Osteoblast (primary cell): Measurements from ENCODE around the gene AFF1. TPM values are rescaled to one million over a fixed set of nuclear protein-coding genes. Genes with fewer than 3 reads are reported as not detected.

ENCODE experiments used
- DNase-seq: peaks from one replicate; pipeline ENCODE4 v3.0.0; 2011; ENCODE audit warnings: low spot score, mixed read lengths; ENCODE audit not compliant: insufficient read length; ENCODE audit errors: missing footprints
- H2AFZ ChIP-seq: 2 replicates; pipeline ENCODE4 v1.6.0; 2011; ENCODE audit warnings: mild to moderate bottlenecking, low read length
- H3K27ac ChIP-seq: 2 replicates; pipeline ENCODE4 v1.5.1; 2011; ENCODE audit warnings: mild to moderate bottlenecking, low read depth, low read length, moderate library complexity
- H3K27me3 ChIP-seq: 2 replicates; pipeline ENCODE4 v1.6.0; 2012; ENCODE audit warnings: mild to moderate bottlenecking, control low read depth, inconsistent platforms, low read length, moderate library complexity; ENCODE audit not compliant: insufficient read depth
- H3K36me3 ChIP-seq: 2 replicates; pipeline ENCODE4 v1.5.1; 2011; ENCODE audit warnings: mild to moderate bottlenecking, low read length, control low read depth, moderate library complexity; ENCODE audit not compliant: insufficient read depth
- H3K4me1 ChIP-seq: 2 replicates; pipeline ENCODE4 v1.5.1; 2011; ENCODE audit warnings: mild to moderate bottlenecking, low read length, control low read depth, moderate library complexity; ENCODE audit not compliant: insufficient read depth
- H3K4me2 ChIP-seq: 2 replicates; pipeline ENCODE4 v1.6.0; 2011; ENCODE audit warnings: mild to moderate bottlenecking, low read length; ENCODE audit not compliant: insufficient read depth
- H3K4me3 ChIP-seq: fragments of 200-600 bp; sonication (generic); 3 replicates; pipeline ENCODE4 v1.5.1; 2012; ENCODE audit warnings: mild to moderate bottlenecking, low read length, inconsistent platforms; ENCODE audit not compliant: insufficient read depth
- H3K79me2 ChIP-seq: 2 replicates; pipeline ENCODE4 v1.6.0; 2012; ENCODE audit warnings: mild to moderate bottlenecking, low read length, control low read depth, inconsistent platforms; ENCODE audit not compliant: insufficient read depth
- H3K9me3 ChIP-seq: 2 replicates; pipeline ENCODE4 v1.5.1; 2011; ENCODE audit warnings: low read depth, low read length, control low read depth
- H4K20me1 ChIP-seq: 2 replicates; pipeline ENCODE4 v1.6.0; 2012; ENCODE audit warnings: mild to moderate bottlenecking, low read length, control low read depth; ENCODE audit not compliant: insufficient read depth
- CTCF ChIP-seq: IDR thresholded peaks from 2 replicates; pipeline ENCODE4 v1.5.1; 2011; ENCODE audit warnings: mild to moderate bottlenecking, low read depth, low read length, moderate library complexity; ENCODE audit errors: extremely low read depth
- total RNA-seq: library from RNA; depleted of rRNA; stranded (reverse); fragments of >200 nt; gene quantifications from 2 replicates; pipeline ENCODE4 v1.2.3, GENCODE V29; 2012

The AFF1 gene
- total RNA-seq, 1 donor, result 19.5 TPM

GRCh38 chr4:86918539-86919072, 16.2 kb upstream of the AFF1 start:
- H3K27me3 ChIP-seq, result no peaks in the 10 kb centered on the region
- H2AFZ ChIP-seq, result no peak overlapping the region
- peaks cover 18% of the 10 kb centered on the region for H3K4me1 ChIP-seq
- H3K4me3 ChIP-seq, result no peak overlapping the region
- H3K79me2 ChIP-seq, result no peaks in the 10 kb centered on the region
- no peak for DNase-seq
- no peak overlapping the region for H3K4me2 ChIP-seq
- no peaks in the 10 kb centered on the region for H4K20me1 ChIP-seq
- H3K9me3 ChIP-seq, result no peaks in the 10 kb centered on the region
- peak overlapping the region; percentile 59 for H3K27ac ChIP-seq
- no peaks in the 10 kb centered on the region for H3K36me3 ChIP-seq
- TF ChIP-seq CTCF, result no peak

GRCh38 chr4:86919561-86920223, 15.1 kb upstream of the AFF1 start:
- Histone ChIP-seq H3K79me2 (no peaks in the 10 kb centered on the region), H4K20me1 (no peaks in the 10 kb centered on the region), H3K4me2 (no peak overlapping the region), H3K4me3 (no peak overlapping the region), H2AFZ (no peak overlapping the region), H3K27ac (peak overlapping the region; percentile 30), H3K9me3 (no peaks in the 10 kb centered on the region), H3K36me3 (no peaks in the 10 kb centered on the region), H3K27me3 (no peaks in the 10 kb centered on the region), H3K4me1 (peaks cover 25% of the 10 kb centered on the region)
- DNase-seq, result no peak
- TF ChIP-seq CTCF, result no peak

- H3K27ac ChIP-seq, result no peak overlapping the region
- H4K20me1 ChIP-seq, result no peaks in the 10 kb centered on the region
- no peak for DNase-seq
- TF ChIP-seq CTCF, result no peak
- no peak overlapping the region for H3K4me3 ChIP-seq
- no peak overlapping the region for H3K4me2 ChIP-seq
- no peaks in the 10 kb centered on the region for H3K79me2 ChIP-seq
- peaks cover 36% of the 10 kb centered on the region for H3K4me1 ChIP-seq
- H3K27me3 ChIP-seq, result no peaks in the 10 kb centered on the region
- H2AFZ ChIP-seq, result no peak overlapping the region
- no peaks in the 10 kb centered on the region for H3K36me3 ChIP-seq
- H3K9me3 ChIP-seq, result no peaks in the 10 kb centered on the region
Measured at GRCh38 chr4:86921608-86922252, 13.1 kb upstream of the AFF1 start.

- H2AFZ ChIP-seq, result no peak overlapping the region
- no peak overlapping the region for H3K4me3 ChIP-seq
- H3K27me3 ChIP-seq, result no peaks in the 10 kb centered on the region
- H3K36me3 ChIP-seq, result no peaks in the 10 kb centered on the region
- DNase-seq, result no peak
- H3K27ac ChIP-seq, result peak overlapping the region; percentile 37
- no peak for TF ChIP-seq CTCF
- H4K20me1 ChIP-seq, result no peaks in the 10 kb centered on the region
- H3K4me1 ChIP-seq, result peaks cover 38% of the 10 kb centered on the region
- H3K4me2 ChIP-seq, result peak overlapping the region; percentile 4
- no peaks in the 10 kb centered on the region for H3K79me2 ChIP-seq
- H3K9me3 ChIP-seq, result no peaks in the 10 kb centered on the region
Measured at GRCh38 chr4:86924811-86925210, 10.0 kb upstream of the AFF1 start.
